Activated naive CD4-positive, alpha-beta T cell treated with anti-CD3 and anti-CD28 coated beads, Interleukin-2, amount 50 U/mL, for 16 hours (primary cell): Measurements from ENCODE around the gene PITHD1.
"Not testable (repeated sequence)": the region's sequence is repeated elsewhere in the genome, so short reads cannot be mapped to it uniquely, and the experiment has no call there.

ENCODE experiments used
- DNase-seq: peaks from one replicate; pipeline ENCODE4 v3.0.0-alpha.2; 2020

PITHD1 gene

GRCh38 chr1:23774174-23774880 lies 3.9 kb upstream of the PITHD1 start:
- DNase-seq: no peak

- DNase-seq: no peak
These were observed 2.0 kb upstream of the PITHD1 start for GRCh38 chr1:23776217-23776616.

GRCh38 chr1:23779826-23780371 lies 1.7 kb downstream of the PITHD1 start:
- no peak for DNase-seq

GRCh38 chr1:23783141-23783540 lies 4.9 kb downstream of the PITHD1 start:
- not testable (repeated sequence) for DNase-seq

DNA sequence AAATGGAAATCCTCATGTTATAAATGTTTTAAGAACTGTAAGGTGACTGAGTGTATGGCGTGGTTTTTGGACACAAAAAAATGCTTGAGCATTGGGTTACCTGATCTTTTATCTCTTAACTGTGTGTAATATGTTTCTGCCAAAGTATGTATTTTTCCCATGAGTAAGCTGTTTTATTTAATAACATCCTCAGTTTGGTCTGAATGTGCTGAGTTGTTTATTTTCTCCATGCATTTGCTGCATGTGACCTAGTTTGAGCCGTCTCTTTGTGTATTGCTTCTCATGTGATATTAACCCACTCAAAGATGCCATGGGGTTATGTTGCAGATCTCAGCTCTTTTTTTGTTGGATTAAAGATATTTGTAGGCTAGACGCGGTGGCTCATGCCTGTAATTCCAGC lies 6.6 kb downstream of the PITHD1 start:
- no peak for DNase-seq

DNA sequence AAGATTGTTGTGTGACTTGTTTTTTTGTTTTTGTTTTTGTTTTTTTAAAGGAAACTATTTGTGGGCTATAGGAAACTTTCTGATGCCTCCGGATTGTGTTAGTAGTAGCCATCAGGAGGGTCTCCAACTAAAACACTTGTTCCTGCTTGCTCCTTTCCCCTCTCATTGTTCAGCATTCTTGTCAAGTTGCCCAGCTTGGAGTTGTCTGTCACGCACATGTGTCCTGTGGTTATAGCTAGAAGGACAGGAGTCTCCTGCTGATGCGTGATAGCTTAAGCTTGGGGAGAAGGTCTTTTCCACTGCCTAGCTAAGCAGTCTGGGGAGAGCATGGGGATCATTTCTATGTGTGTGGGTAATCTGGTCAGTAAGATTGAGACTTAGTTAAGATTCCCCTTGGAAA lies 9.5 kb downstream of the PITHD1 start:
- DNase-seq: no peak

DNA sequence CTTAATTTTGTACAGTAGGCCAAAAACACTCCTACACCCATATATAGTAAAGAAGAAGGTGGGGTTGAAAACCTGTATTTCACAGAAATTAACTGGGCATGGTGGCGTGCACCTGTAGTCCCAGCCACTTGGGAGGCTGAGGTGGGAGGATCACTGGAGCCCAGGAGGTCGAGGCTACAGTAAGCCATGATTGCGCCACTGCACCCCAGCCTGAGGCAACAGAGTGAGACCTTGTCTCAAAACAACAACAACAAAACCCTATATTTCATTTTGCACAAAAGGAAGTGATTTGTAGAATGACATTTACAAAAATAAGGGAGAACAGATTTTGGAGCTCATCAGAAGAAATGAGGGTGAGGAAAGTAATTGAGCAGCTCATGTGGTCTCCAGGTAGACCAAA lies 10.5 kb downstream of the PITHD1 start:
- DNase-seq: no peak

- DNase-seq: peak; percentile 86
These were observed 12.7 kb downstream of the PITHD1 start, which contains the start of gene LYPLA2 for GRCh38 chr1:23790696-23791515. LYPLA2 (plus strand) TSS chr1:23791145; CDS start chr1:23792683, 1,538 bp downstream.

GRCh38 chr1:23791516-23792047 lies 13.4 kb downstream of the PITHD1 start:
- peak; percentile 23 for DNase-seq

DNA sequence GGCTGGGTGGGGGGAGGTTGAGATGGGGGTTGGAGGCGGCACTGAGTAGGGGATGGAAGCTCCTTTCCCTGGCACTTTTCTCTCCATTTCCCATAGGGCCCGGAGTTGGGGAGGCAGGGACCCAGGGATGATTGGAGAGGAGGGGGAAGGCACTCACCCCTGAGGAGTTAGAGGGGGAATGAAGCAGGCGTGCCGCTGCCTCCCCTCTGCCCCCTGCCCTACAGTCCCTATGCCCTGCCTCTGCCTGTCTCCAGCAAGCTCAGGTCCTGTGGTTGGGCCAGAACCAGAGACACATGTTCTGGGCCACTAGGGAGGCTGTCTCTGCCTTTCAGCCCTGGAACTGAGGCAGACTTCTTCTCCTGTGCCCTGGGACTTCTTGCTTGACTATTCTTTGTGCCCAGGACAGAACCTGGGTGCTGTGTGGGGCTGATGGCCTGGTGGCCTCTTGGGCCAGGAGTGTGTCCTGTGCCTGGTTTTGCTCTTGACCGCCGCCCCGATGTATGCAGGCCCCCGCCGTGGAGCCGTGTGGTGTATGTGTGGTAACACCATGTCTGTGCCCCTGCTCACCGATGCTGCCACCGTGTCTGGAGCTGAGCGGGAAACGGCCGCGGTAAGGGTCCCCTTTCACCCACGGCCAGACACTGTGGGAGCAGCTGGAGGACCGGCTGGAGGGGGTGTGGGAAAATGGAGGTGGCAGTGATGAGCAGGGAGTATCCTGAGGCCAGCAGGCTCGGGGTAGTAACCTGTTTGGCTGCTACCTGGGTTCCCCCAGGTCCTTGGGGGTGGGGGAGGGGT lies 14.1 kb downstream of the PITHD1 start:
- no peak for DNase-seq

GRCh38 chr1:23793018-23793781 lies 15.0 kb downstream of the PITHD1 start:
- peak; percentile 15 for DNase-seq

DNA sequence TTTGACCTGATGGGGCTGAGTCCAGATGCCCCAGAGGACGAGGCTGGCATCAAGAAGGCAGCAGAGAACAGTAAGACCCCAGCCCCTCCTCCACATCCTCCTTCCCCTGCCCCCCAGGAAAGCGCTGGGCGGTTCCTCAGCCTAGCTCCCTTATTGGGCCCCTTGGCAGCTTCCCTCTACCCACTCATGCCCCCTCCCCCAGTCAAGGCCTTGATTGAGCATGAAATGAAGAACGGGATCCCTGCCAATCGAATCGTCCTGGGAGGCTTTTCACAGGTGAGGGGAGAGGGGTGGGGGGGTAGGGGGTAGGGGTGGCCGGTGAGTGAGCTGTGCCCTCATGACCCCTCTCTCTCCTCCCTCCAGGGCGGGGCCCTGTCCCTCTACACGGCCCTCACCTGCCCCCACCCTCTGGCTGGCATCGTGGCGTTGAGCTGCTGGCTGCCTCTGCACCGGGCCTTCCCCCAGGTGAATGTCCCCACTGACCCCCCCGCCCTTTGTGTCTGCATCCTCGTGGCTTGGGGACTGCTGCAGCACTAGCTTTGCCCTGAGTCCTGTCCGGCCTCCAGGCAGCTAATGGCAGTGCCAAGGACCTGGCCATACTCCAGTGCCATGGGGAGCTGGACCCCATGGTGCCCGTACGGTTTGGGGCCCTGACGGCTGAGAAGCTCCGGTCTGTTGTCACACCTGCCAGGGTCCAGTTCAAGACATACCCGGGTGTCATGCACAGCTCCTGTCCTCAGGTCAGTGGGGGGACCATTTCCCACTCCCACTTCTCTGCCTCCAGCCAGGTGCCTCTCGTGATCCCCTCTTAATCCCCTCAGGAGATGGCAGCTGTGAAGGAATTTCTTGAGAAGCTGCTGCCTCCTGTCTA lies 15.9 kb downstream of the PITHD1 start:
- DNase-seq: no peak

- not testable (repeated sequence) for DNase-seq
These were observed 16.5 kb downstream of the PITHD1 start for GRCh38 chr1:23794732-23795182.

DNA sequence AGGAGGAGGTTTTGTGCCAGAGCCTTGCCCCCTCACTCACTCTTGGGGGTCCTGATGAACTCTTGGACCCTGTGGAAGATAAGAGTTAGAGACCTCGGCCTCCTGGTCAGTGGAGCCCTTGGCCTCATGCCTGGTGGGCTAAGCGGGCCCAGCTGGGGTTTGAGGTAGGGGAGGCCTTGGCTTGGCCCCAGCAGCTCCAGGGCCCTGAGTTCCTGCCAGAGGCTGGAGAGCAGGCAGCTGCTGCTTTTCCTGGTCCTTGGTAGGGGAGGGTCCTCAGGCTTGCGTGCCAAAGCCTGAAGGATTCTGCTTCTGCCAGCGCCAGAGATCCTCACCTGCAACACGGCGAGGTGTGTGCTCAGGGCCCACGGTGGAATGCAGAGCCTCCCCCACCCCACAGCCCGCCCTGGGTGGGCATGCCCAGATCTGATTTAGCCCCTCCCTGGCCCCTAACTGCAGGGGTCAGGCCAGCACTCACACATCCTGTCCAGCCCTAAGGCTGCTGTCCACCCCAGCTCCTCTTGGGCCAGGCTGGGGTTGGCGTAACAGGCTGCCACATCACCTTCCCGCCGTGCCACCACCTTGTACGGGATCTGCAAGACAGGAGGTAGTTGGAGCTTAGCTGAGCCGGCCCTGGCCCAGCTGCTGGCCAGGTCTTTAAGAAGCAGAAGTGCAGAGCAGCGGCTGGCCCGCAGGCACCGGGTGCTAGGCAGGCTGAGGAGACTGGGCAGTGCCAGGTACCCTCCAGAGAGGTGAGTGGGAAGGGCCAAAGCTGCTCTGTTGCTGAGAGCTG lies 17.7 kb downstream of the PITHD1 start:
- no peak for DNase-seq

- DNase-seq: no peak
These were observed 18.5 kb downstream of the PITHD1 start for GRCh38 chr1:23796466-23797271.

DNA sequence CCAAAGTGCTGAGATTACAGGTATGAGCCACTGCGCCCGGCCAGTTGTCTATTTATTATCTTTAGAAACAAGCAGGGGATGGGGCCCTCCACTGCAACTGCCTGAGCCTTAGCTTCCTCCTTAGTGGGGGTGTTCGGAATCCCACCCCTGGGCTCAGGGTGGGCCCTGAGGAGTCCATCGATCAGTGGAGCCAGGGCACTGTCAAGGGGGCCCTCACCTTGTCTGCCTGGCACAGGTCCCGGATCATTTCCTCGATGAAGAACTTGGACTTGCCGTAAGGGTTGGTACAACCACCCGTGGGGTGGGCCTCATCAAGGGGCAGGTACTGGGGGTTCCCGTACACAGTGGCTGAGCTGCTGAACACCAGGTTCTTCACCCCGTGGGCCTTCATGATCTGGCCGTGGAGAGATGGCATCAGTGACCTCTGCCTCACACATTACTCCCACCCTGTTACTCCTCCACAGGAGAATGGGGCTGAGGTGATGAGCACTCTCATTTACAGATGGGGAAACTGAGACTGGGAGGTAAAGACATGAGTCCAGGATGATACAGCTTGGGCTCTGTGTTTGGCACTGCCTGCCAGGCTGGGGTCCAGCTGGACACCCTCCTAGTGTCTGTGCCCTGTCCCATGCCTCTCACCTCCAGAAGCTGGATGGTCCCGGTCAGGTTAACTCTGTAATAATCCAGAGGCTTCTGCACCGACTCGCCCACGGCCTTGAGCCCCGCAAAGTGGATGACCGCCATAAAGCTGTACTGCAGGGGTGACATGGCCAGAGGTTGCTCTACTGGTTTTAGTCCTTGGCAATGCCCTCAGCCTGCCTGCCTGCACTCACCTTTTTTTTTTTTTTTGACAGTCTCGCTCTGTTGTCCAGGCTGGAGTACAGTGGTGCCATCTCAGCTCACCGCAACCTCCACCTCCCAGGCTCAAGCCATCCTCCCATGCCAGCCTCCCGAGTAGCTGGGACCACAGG lies 19.5 kb downstream of the PITHD1 start:
- DNase-seq: no peak

DNA sequence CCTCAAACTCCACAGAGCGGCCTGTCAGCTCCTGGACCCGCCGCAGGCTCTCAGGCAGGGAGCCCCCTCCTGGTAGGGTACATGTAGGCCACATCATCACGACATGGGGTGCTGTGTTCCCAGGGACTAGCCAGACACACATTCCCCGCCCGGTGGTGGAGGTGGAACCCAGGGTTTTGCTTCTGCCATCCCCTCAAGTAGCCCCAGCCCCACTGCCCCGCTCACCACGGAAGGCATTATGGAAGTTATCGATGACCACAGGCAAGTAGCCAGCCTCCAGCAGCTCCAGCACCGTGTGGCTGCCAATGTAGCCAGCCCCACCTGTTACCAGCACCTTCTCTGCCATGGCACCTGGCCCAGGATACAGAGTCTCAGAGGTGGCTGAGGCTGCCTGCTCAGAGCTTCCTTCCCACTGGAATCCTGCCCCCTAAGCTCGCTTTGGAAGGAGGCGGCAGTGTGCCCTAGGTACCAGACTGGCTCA lies 20.5 kb downstream of the PITHD1 start:
- peak; percentile 14 for DNase-seq

DNA sequence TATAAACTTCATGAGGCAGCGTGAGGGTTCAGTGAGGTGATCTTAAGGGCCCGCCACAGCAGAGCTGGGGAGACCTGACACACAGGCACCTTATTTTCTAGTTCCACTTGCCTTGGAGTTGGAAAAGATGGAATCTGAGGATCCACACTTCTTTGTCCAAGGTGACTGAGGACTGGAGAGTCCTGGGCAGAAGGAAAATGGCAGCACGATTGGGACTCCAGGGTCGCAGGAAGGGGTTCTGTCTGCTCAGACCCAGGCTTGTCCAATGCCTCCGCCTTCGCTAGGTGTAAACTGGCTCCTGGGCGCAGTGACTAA lies 21.0 kb downstream of the PITHD1 start:
- DNase-seq: no peak
